ENCODE measurements around the gene SOWAHA.

SOWAHA gene

DNA sequence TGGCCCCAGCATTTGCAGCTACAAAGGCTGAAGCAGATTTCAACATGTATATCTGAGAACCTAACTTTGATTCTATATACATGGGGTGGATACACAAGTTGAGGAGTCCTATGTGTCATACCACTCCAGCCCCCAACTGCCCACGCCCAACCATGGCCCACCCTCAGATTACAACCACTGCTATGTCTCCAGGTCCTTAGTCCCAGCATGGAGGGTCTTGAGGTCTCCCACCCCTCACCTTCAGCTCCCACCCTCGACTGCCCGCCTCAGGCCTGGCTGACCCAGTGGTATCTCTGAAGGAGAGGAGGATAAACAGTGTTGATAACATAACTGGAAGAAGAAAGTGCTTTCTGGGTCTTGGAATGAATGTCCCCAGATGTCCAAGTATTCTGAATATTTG, 8.2 kb downstream of the SOWAHA start:
- ATAC-seq (replicated peaks) (no peak), DNase-seq (no peak)
- Mint-ChIP-seq H3K9me3 (no peaks in the 10 kb centered on the region), H3K27ac (no peak overlapping the region), H3K4me3 (no peak overlapping the region), H3K27me3 (peaks cover 34 to 78% of the 10 kb centered on the region in 2 donors), H3K4me1 (peaks cover 10 to 35% of the 10 kb centered on the region in 2 donors), H3K36me3 (no peaks in the 10 kb centered on the region)

DNA sequence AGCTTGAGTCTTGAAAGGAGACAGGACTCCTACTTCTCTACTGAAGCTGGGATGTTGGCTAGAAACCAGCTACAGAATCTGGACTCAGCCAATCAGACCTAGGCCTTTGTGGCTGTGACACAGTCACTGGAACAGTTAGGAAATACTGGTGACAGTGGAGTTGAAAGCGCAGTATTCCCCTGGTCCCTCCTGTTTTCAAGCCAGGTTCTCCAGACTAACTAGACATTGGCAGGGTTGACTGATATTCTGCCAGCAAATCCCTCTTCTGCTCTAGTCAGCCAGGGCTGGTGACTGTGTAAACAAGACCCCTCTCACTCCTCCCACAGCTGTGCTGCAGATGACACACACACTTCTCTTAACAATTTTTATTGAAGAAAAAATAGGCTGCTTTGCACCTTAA, 8.7 kb downstream of the SOWAHA start:
- Mint-ChIP-seq H3K36me3 (no peaks in the 10 kb centered on the region), H3K27me3 (peaks cover 38 to 82% of the 10 kb centered on the region in 2 donors), H3K4me3 (no peak overlapping the region), H3K4me1 (peaks cover 10 to 35% of the 10 kb centered on the region in 2 donors), H3K27ac (no peak overlapping the region), H3K9me3 (no peaks in the 10 kb centered on the region)
- ATAC-seq (replicated peaks) (no peak), DNase-seq (no peak)

DNA sequence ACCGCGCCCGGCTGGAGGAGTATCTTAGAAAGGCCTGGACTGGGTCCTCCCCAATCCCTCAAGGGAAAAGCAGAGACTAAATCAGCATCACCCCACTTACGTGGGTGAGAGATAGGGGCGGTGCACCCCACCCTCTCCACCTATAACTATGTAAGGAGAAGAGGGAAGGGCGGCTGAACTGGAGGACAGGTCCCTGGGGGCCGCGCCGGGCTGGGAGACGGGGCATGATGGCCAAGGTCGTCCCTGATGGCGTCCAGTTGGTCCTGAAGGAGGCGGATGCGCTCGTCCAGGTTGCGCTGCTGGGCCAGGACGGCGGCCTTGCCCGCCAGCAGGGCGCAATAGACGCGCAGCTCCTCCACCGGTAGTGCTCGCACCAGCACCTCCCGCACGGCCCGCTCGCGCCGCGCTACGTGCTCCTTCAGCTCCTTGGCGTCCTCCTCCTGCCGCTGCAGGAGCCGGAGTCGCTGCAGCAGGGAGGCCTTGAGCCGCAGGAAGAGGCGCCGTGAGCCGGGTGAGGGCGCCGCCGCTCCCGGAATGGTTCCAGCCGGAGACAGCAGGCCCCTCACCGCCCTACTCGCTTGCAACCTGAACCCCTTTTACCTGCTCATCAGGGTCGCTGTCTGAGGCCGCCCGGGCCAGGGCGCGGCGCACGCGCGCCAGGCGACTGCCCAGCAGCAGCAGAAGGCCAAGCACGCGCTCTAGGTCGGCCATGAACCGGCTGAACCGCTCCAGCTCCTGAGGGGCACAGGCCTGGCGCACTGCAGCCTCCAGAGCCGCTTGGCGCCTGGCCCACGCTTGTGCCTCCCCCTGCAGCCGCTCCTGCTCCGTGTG, 9.8 kb downstream of the SOWAHA start:
- H3K9me3 Mint-ChIP-seq, result no peaks in the 10 kb centered on the region
- no peaks in the 10 kb centered on the region for H3K36me3 Mint-ChIP-seq
- H3K4me3 Mint-ChIP-seq, result peak overlapping the region; percentile 69 to 72
- H3K4me1 Mint-ChIP-seq, result peaks cover 10 to 35% of the 10 kb centered on the region in 2 donors
- H3K27ac Mint-ChIP-seq, result no peak overlapping the region
- DNase-seq (no peak), ATAC-seq (replicated peaks) (no peak)
- peaks cover 49 to 91% of the 10 kb centered on the region in 2 donors for H3K27me3 Mint-ChIP-seq

DNA sequence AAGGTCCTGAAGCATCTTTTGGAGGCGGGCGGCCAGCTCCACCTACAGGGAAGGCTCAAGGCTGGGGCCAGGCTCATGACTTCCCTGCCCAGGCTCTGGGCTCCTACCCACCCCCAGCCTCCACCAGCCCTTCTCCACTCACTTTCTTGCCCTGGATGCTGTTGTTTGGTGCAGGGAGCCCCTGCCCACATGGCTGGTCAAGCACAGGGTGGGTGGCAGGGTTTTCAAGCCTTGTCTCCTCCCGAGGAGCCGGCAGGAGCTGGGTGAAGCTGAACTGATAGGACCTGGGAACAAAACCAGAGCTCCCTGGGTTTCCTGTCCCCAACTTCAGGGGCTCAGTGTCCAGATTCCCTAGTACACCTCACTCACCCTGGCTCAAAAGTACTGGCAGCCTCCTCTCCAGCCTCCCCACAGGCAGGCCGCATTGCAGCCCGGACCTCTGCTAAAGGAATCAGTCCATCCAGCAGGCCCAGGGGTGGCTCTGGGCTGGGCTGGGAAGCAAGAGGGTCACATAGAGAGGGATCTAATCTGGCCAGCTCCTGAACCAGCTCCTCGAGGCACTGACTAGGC, 10.5 kb downstream of the SOWAHA start:
- ATAC-seq (replicated peaks) (no peak), DNase-seq (no peak)
- Mint-ChIP-seq H3K4me3 (peak overlapping the region in 1 of 2 donors; percentile 69), H3K36me3 (no peaks in the 10 kb centered on the region), H3K27me3 (peaks cover 50 to 93% of the 10 kb centered on the region in 2 donors), H3K4me1 (peaks cover 10 to 35% of the 10 kb centered on the region in 2 donors), H3K9me3 (no peaks in the 10 kb centered on the region), H3K27ac (no peak overlapping the region)

DNA sequence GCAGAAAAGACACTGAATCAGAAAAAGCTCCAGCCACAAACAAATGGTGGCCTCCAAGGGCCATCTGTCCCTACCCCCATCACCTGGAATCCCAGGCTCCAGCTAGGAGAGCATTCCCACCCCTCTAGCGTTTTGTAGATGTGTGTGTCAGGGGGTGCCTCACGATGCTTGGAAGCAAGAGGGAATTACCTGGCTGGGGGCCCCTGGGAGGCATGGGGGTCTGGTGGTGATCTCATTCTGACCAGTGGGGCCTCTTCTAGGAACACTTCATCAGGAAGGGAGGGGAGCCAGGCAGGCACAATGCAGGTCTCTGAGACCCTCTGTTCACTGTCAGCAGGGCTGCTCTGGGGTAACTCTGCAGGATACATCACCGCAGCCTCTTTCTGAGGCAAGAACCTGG, 11.3 kb downstream of the SOWAHA start:
- ATAC-seq (replicated peaks) (no peak), DNase-seq (no peak)
- Mint-ChIP-seq H3K9me3 (no peaks in the 10 kb centered on the region), H3K4me1 (peaks cover 8 to 38% of the 10 kb centered on the region in 2 donors), H3K4me3 (no peak overlapping the region), H3K36me3 (no peaks in the 10 kb centered on the region), H3K27me3 (peaks cover 51 to 94% of the 10 kb centered on the region in 2 donors), H3K27ac (no peak overlapping the region)

DNA sequence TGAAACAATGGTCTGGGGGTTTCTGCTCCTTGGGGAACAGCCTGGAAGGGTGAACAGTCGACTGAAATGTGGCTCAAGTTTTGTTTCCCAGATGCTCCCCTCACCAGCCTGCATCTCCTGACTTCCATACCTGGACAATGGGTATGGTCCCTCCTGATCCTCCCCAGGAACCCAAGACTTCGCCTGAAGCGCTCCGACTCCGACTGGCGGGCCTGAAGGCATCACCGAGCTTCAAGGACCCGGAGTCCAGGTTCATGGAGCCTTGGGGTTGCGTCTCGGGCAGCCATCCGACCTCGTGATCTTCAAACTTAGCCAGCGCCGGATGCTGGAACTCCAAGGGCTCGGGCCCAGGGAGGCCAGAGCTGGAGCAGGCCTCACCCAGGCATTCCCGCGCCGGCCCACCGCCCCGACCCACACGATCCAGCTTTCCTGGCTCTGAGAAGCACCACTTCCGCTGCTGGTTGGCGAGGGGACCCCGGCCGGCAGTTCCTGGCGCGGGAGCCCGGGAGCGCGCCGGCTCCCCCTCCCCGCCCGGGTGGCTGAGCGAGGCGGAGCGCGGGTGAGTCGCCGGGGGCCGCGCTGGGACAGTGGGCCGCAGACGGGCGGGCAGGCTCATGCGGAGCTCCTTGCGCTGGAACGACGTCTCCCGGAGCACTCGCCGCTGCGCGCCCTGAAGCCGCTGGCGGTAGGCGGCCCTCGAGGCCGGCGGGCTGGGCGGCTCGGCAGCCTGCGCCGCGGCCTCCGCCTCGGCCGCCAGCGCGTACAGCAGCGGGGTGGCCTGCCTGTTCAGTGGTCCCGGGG, 12.1 kb downstream of the SOWAHA start:
- peak; percentile 8 to 11 for ATAC-seq (replicated peaks)
- peak overlapping the region; percentile 56 for H3K27ac Mint-ChIP-seq
- H3K4me3 Mint-ChIP-seq, result peak overlapping the region in 1 of 2 donors; percentile 69
- no peaks in the 10 kb centered on the region for H3K9me3 Mint-ChIP-seq
- H3K36me3 Mint-ChIP-seq, result no peaks in the 10 kb centered on the region
- H3K27me3 Mint-ChIP-seq, result peaks cover 53 to 90% of the 10 kb centered on the region in 2 donors
- no peak for DNase-seq
- peaks cover 8 to 38% of the 10 kb centered on the region in 2 donors for H3K4me1 Mint-ChIP-seq

DNA sequence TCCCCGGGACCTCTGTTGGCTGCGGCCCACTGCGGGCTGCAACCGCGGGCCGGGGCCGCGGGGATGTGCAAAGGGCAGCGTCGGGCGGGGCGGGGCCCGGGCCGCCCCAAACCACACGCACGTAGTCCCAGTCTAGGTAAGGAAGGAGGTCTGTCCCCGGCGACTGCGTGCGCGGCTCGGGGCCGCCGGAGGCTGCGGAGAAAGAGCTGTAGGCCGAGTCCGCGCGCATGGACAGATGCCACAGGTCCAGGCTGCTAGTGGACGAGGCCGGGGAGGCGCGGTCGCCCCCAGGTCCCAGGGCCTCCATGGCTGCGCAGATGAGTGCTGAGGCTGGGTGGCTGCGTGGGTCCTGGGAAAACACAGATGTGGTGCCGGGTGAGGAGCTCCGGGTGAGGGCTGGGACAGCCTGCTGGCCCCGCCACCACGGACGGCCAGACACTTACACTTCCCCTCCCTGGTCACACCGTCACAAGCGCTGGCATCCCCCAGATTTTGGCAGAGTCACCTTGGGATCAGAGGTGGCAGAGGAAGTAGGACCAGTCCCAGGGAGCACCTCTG, 12.8 kb downstream of the SOWAHA start:
- H3K27me3 Mint-ChIP-seq, result peaks cover 52 to 85% of the 10 kb centered on the region in 2 donors
- H3K36me3 Mint-ChIP-seq, result no peaks in the 10 kb centered on the region
- H3K9me3 Mint-ChIP-seq, result no peaks in the 10 kb centered on the region
- peak overlapping the region; percentile 55 to 69 for H3K4me3 Mint-ChIP-seq
- DNase-seq (no peak), ATAC-seq (replicated peaks) (peak; percentile 25 to 26)
- no peak overlapping the region for H3K27ac Mint-ChIP-seq
- peaks cover 8 to 37% of the 10 kb centered on the region in 2 donors for H3K4me1 Mint-ChIP-seq

DNA sequence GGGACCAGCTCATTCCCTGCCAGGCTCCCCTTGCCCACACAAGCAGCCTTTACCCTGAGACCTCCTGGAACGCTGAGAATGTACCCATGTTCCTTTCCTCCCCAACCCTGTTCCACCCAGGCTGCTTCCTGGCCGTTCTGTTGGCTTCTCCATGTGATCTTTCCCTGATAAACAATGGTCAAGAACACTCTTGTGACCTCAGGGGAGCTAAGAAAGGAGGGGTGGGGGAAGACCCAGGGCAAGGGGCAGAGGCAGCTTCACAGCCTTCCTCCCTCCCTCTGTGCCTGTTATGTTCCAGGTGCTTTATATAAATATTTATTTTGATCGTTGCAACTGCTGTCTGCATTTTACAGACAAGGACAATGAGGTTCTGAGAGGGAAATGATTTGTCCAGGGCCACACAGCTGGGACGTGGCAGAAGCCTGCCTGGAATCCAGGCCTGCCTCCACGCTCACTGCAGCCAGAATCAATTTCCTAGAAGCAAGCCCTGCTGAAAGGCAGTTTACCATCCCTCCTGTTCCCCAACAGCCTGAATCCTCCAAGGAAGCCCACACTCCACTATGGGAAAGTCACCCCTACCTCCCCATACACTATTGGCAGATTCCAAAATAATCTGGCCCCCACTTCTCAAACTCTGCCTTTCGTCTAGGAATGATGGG, 13.5 kb downstream of the SOWAHA start:
- no peaks in the 10 kb centered on the region for H3K9me3 Mint-ChIP-seq
- ATAC-seq (replicated peaks), result no peak
- no peak for DNase-seq
- peaks cover 0 to 6% of the 10 kb centered on the region in 2 donors for H3K36me3 Mint-ChIP-seq
- no peak overlapping the region for H3K27ac Mint-ChIP-seq
- peak overlapping the region in 1 of 2 donors; percentile 54 for H3K4me3 Mint-ChIP-seq
- H3K27me3 Mint-ChIP-seq, result peaks cover 58 to 86% of the 10 kb centered on the region in 2 donors
- peaks cover 10 to 43% of the 10 kb centered on the region in 2 donors for H3K4me1 Mint-ChIP-seq

DNA sequence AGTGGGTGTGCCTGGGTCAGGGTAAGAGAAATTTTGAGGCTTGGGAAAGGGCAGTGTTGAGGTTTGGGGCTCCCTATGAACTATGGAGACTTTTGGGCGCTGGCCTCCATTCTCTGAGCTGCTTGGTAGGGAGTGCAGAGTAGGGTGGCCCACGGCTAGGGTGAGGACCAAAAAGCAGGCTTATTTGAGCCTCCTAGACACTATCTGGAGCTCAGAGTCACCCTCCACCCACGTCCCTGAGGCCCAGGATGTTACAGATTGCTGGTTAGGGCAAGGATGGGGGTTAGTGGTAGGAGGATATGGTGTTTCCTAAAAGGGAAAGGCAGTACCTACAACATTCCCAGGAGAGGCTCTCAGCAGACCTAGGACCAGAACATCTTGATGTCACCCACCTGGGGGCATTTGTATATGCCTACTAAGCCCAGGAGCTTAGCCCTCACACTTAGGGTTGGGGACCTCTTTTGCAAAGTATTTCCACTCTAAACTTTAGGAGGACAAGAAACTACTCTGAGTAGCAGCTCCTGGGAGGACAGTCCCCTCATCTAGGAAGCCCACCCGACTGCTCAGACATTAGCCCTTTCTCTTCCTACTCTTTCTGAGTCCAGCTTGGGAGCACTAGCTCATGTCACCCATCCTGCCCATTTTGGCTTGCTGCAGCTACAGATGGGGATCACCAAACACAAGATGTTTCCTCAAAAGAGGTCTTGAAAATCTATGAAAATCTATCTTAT, 15.0 kb downstream of the SOWAHA start:
- Mint-ChIP-seq H3K27ac (no peak overlapping the region), H3K9me3 (no peaks in the 10 kb centered on the region), H3K27me3 (peaks cover 55 to 72% of the 10 kb centered on the region in 2 donors), H3K4me1 (peaks cover 10 to 40% of the 10 kb centered on the region in 2 donors), H3K36me3 (peaks cover 0 to 6% of the 10 kb centered on the region in 2 donors), H3K4me3 (no peak overlapping the region)
- ATAC-seq (replicated peaks), result no peak
- DNase-seq, result no peak

DNA sequence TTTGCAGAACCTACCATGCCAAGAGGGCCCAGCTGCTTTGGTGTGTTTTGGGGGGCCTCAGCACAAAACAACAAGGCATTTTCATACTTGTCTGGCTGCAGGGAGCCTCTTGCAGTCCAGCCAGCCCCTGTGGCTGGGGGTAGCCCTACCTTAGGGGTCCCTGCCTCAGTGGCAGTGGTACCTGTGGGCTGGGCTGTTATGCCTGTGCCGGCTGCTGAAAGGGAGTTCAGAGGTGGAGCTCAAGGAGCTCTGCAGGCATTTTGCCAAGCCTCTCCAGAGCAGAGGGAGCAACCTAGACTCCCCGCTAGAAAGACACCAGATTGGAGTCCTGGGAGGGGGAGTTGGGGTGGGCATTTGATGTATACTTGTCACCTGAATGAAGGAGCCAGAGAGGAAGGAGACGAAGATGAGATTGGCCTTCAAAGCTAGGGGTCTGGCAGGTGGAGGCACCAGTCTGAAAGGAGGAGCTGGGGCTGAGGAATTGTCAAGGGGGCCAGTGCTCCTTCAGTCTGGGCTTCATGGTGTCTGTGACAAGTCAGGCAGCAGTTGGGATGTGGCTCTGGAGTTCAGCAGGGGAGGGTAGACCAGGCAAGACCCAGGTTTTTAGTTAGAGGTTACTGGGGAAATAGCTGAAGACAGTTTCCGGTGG, 15.9 kb downstream of the SOWAHA start:
- no peak for ATAC-seq (replicated peaks)
- H3K36me3 Mint-ChIP-seq, result peaks cover 0 to 6% of the 10 kb centered on the region in 2 donors
- H3K9me3 Mint-ChIP-seq, result no peaks in the 10 kb centered on the region
- H3K4me1 Mint-ChIP-seq, result peaks cover 9 to 31% of the 10 kb centered on the region in 2 donors
- peaks cover 46 to 63% of the 10 kb centered on the region in 2 donors for H3K27me3 Mint-ChIP-seq
- H3K27ac Mint-ChIP-seq, result peak overlapping the region; percentile 65
- H3K4me3 Mint-ChIP-seq, result peak overlapping the region; percentile 87 to 93
- no peak for DNase-seq

DNA sequence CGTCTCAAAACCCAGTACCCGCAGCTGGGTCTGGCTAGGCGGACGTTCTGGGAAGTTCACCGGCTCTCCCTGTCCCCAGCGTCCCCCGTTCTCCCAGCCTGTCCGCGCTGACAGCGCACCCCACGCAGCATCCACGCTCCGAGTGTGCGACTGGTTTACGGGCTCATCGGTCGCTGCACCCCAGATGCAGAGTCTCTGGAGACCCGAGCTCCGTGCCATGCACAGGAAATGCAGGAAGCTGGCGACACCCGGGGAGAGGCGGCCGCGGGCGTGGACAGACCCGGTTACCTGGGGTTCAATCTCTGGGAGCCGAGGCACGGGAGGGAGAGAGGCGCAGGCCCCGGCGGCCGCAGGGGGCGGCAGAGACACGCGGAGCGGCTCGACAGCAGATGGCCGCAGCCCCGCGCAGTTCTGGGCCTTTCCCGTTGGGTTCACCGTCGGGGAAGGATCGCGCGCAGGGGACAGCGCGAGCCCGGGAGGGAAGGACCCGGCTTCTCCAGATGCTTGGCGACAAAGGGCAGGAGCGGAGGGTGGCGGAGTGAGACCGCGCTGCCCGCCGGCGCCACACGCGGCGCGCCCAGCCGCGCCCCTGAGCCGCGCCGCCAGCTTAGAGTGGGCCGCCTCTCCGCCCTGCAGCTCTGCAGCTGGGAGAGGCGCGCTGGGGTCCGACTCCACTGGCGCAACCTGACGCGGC, 16.8 kb downstream of the SOWAHA start:
- Mint-ChIP-seq H3K27me3 (peaks cover 40 to 54% of the 10 kb centered on the region in 2 donors), H3K36me3 (peaks cover 0 to 6% of the 10 kb centered on the region in 2 donors), H3K4me3 (peak overlapping the region; percentile 87 to 93), H3K27ac (peak overlapping the region; percentile 93), H3K4me1 (peaks cover 9 to 31% of the 10 kb centered on the region in 2 donors), H3K9me3 (no peaks in the 10 kb centered on the region)
- DNase-seq (peak; percentile 63), ATAC-seq (replicated peaks) (peak; percentile 87 to 88)

DNA sequence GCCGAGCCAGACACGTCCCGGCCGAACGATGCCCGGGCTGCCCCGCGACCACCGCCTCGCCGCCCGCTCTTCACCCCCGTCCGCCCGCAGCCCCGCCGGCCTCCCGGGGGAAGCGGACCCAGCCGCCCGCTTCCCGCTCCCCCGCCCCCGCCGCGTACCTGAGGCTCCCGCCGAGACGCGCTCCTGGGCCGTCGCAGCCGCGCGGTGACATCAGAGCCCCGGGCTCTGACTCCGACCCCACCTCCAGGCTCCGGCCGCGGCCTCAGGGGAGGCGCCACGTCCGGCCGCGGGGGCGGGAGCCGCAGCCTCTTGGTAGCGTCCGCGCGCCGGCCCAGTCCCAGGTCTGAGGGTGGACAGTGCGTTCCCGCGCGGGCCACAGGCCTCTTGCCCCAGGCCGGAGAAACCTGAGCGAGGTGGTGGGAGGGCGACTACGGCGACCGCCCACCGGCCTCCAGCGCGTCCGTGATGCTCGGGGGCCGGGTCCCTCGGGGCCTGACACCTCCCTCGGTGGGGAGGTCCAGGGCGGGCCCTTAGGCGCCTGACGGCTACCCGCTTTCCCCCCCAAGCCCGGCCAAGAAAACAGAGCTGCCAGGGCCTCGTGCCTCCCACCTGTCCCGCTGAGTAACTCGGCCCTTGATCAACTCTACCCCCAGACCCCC, 17.5 kb downstream of the SOWAHA start, which contains the start of gene SHROOM1:
Gene SHROOM1 (minus strand): TSS at position 212 of the 659 bp plus-strand sequence. CDS start 4,507 bp downstream, outside the sequence.
- Mint-ChIP-seq H3K36me3 (peaks cover 0 to 6% of the 10 kb centered on the region in 2 donors), H3K9me3 (no peaks in the 10 kb centered on the region), H3K27me3 (peaks cover 37 to 49% of the 10 kb centered on the region in 2 donors), H3K4me3 (peak within 1 kb of the TSS; percentile 87 to 93), H3K27ac (peak within 1 kb of the TSS; percentile 93), H3K4me1 (peaks cover 8 to 27% of the 10 kb centered on the region in 2 donors)
- ATAC-seq (replicated peaks), result peak; percentile 65 to 69
- DNase-seq, result peak; percentile 32

Measured in stimulated activated naive B cell treated with anti-CD40 and anti-IgM and Interleukin-4, amounts not matched to agents 10 μg/mL and 1 μg/mL and 100 μg/mL, for 72 hours (primary cell).